ENCODE results near the gene B3GLCT.
"Not testable (repeated sequence)": the region's sequence is repeated elsewhere in the genome, so short reads cannot be mapped to it uniquely, and the experiment has no call there.

The B3GLCT gene

GRCh38 chr13:31184981-31185645 lies 14.7 kb upstream of the B3GLCT start:
- peak; percentile 50 for DNase-seq

GRCh38 chr13:31191748-31192147 lies 8.0 kb upstream of the B3GLCT start:
- DNase-seq = no peak

GRCh38 chr13:31192306-31192705 lies 7.5 kb upstream of the B3GLCT start:
- DNase-seq = no peak

GRCh38 chr13:31195616-31196015 lies 4.2 kb upstream of the B3GLCT start:
- no peak for DNase-seq

GRCh38 chr13:31196992-31197391 lies 2.8 kb upstream of the B3GLCT start:
- no peak for DNase-seq

GRCh38 chr13:31198519-31198918 lies 1.3 kb upstream of the B3GLCT start:
- DNase-seq = no peak

GRCh38 chr13:31199527-31199848 lies 287 bp upstream of the B3GLCT start:
- DNase-seq = no peak

- no peak for DNase-seq
These were observed 829 bp downstream of the B3GLCT start for GRCh38 chr13:31200637-31200971.

- no peak for DNase-seq
These were observed 1.7 kb downstream of the B3GLCT start for GRCh38 chr13:31201341-31202031.

- no peak for DNase-seq
These were observed 4.8 kb downstream of the B3GLCT start for GRCh38 chr13:31204592-31204991.

- DNase-seq = peak; percentile 57
These were observed 8.1 kb downstream of the B3GLCT start for GRCh38 chr13:31207661-31208552.

- DNase-seq = peak; percentile 33
These were observed 8.9 kb downstream of the B3GLCT start for GRCh38 chr13:31208559-31209122.

GRCh38 chr13:31209172-31209840 lies 9.5 kb downstream of the B3GLCT start:
- DNase-seq = peak; percentile 91

GRCh38 chr13:31209841-31210210 lies 10.1 kb downstream of the B3GLCT start:
- DNase-seq = no peak

GRCh38 chr13:31213651-31214289 lies 14.0 kb downstream of the B3GLCT start:
- DNase-seq = peak; percentile 43

- DNase-seq = no peak
These were observed 14.7 kb downstream of the B3GLCT start for GRCh38 chr13:31214435-31214834.

GRCh38 chr13:31216916-31217315 lies 17.1 kb downstream of the B3GLCT start:
- not testable (repeated sequence) for DNase-seq

- no peak for DNase-seq
These were observed 20.3 kb downstream of the B3GLCT start for GRCh38 chr13:31219909-31220598.

- no peak for DNase-seq
These were observed 21.3 kb downstream of the B3GLCT start for GRCh38 chr13:31221057-31221456.

GRCh38 chr13:31223215-31223614 lies 23.4 kb downstream of the B3GLCT start:
- no peak for DNase-seq

GRCh38 chr13:31223640-31224039 lies 23.9 kb downstream of the B3GLCT start:
- no peak for DNase-seq

- DNase-seq = no peak
These were observed 24.4 kb downstream of the B3GLCT start for GRCh38 chr13:31224174-31224669.
